ENCODE data around the gene LMNA.
"Not testable (repeated sequence)": the region's sequence is repeated elsewhere in the genome, so short reads cannot be mapped to it uniquely, and the experiment has no call there.

LMNA gene

GRCh38 chr1:156164125-156164831 is 49.8 kb downstream of the LMNA start:
- no peak for DNase-seq

- no peak for DNase-seq
Observed at GRCh38 chr1:156165083-156165482, 50.6 kb downstream of the LMNA start.

GRCh38 chr1:156167536-156167935 is 53.0 kb downstream of the LMNA start:
- DNase-seq: no peak

- no peak for DNase-seq
Observed at GRCh38 chr1:156172696-156173470, 58.4 kb downstream of the LMNA start.

GRCh38 chr1:156176610-156177210 is 62.2 kb downstream of the LMNA start:
- no peak for DNase-seq

GRCh38 chr1:156177919-156178654 is 63.6 kb downstream of the LMNA start:
- DNase-seq: no peak

GRCh38 chr1:156180471-156180870 is 66.0 kb downstream of the LMNA start:
- no peak for DNase-seq

- DNase-seq: not testable (repeated sequence)
Observed at GRCh38 chr1:156181391-156181924, 66.9 kb downstream of the LMNA start.

GRCh38 chr1:156182010-156182779 is 67.7 kb downstream of the LMNA start:
- DNase-seq: not testable (repeated sequence)

GRCh38 chr1:156186347-156187177 is 72.1 kb downstream of the LMNA start:
- not testable (repeated sequence) for DNase-seq
